ENCODE results near the gene CAMTA1.

Gene CAMTA1

DNA sequence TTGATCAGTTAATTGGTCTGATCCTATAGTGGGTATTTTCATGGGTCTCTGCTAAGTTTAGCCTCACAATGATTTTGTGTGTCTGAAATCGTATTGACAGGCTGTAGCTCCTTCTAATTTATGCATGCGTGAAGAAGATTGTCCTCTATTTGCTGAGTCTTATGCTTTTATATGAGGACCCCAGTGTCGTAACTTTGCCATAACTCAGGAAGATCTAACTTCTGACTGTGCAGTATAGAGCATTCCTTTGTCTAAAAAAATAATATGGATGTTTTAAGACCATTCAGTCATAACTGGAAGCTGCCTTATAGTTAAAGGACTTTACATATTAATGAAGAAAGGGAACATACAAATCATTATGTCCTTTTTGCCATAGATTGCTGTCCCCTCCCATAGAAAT is 73.3 kb downstream of the CAMTA1 start:
- no peak for DNase-seq

DNA sequence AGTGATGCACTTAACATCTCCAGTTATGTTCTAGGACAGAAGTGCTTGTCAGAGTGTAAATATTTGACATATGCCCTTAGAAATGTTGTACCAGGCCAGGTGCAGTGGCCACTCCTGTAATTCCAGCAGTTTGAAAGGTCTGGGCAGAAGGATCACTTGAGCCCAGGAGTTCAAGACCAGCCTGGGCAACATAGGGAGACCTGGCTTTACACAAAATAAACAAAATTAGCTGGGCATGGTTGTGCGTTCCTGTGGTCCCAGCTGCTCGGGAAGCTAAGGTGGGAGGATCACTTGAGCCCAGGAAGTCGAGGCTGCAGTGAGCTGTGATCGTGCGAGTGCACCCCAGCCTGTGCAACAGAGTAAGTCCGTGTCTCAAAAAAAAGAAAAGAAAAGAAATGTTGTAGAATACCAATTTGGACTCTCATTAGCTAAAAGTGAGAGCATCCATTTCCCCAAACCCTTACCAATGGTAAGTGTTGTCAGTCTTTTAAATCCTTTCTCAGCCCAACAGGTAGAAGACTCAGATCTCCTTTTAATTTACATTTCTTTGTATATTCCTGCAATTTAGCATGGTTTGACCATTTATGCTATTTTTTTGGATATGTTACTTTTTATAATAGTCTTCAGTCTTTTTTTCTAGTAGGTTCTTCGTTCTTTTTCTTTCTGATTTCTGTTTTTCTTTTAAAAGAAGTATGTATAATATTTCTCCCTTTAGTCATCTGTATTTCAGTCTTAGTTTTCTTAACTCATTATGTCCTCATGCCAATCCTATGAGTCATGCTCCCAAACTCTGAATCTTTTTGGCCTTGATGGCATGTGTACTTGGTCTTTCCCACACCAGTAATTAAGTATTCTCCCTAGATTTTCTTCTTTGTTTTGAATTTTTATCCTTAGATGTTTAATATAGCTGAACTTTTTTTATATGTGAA is 74.4 kb downstream of the CAMTA1 start:
- DNase-seq, result peak; percentile 90

GRCh38 chr1:6860401-6860800 is 75.1 kb downstream of the CAMTA1 start:
- no peak for DNase-seq

DNA sequence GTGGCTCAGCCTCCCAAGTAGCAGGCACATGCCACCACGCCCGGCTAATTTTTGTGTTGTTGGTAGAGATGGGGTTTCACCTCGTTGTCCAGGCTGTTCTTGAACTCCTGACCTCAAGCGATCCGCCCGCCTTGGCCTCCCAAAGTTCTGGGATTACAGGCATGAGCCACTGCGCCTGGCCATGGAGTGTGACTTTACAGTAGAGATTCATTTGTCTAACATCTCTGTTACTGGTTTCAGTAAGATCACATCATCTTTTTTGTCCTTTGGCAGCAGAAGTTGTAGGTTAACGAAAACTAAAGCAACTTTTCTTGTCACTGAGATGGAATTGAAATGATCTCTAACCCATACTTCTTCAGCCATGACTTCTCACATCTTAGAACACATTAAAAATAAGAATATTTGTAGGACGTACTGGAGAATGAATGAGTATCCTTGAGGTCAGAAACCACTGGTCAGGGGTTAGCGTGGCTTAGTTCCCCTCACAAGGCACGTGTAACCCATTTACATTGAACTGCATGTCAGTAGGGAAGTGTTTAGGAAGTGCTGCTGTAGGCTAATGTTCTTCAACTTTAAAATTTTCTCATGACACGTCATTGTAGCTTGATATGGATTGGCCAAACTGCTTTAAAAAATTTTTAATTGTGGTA is 75.9 kb downstream of the CAMTA1 start:
- DNase-seq, result no peak

- DNase-seq, result no peak
Measured at GRCh38 chr1:6862906-6863305, 77.7 kb downstream of the CAMTA1 start.

- DNase-seq, result no peak
Measured at GRCh38 chr1:6864166-6864565, 78.9 kb downstream of the CAMTA1 start.

DNA sequence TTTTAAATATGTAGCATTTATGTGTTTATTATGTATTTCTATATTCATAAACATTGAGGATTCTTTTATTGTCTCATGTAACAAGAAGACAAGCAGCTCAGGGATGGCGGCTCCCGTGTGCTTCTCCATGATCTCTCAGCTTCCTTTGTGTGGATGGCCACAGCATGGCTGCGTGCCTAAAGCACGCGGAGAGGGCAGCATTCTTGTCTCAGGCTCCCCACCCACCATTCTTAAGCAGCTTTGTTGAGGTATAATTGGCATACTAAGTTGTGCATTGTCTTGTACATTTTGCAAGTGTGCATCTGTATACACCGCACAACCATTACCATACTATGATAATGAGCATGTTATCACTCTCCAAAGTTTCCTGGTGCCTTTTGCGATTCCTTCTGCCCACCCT is 81.6 kb downstream of the CAMTA1 start:
- DNase-seq, result no peak

- no peak for DNase-seq
Measured at GRCh38 chr1:6867321-6867720, 82.1 kb downstream of the CAMTA1 start.

DNA sequence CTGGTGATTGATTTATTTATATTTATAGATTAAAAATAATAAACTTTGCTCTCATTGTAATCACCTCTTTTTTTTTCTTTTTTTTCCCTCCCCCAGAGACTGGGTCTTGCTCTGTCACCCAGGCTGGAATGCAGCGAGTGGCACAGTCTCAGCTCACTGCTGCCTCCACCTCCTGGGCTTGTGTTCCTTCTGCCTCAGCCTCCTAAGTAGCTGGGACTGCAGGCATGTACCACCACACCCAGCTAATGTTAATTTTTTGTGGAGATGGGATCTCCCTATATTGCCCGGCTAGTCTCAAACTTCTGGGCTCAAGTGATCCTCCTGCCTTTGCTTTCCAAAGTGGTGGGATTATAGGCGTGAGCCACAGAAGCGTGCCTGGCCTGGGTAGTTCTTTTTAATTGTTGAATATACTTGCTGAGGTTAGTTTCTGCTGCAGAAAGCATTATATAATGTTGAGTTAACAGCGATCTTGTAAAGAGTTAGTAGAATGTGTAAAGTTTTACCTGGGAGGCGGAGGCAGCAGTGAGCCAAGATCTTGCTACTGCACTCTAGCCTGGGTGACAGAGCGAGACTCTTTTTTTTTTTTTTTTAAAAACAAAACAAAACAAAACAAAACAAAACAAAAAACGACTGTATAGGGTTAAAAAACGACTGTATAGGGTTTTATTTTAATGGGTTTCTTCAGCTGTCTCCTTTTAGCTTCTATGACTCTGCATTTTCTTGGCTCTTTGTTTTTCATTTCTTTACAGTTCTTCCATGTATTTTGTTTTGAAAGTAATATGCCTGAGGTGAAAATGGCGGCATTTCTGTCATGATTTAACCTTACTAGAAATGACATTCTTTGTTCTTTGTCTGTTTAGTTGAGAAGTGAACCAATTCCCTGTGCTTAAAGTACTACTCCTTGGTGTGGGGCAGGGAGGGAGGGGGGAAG is 82.7 kb downstream of the CAMTA1 start:
- DNase-seq, result no peak

GRCh38 chr1:6868660-6869380 is 83.6 kb downstream of the CAMTA1 start:
- no peak for DNase-seq

GRCh38 chr1:6869545-6869944 is 84.3 kb downstream of the CAMTA1 start:
- DNase-seq, result no peak

GRCh38 chr1:6870086-6870485 is 84.8 kb downstream of the CAMTA1 start:
- DNase-seq, result no peak

DNA sequence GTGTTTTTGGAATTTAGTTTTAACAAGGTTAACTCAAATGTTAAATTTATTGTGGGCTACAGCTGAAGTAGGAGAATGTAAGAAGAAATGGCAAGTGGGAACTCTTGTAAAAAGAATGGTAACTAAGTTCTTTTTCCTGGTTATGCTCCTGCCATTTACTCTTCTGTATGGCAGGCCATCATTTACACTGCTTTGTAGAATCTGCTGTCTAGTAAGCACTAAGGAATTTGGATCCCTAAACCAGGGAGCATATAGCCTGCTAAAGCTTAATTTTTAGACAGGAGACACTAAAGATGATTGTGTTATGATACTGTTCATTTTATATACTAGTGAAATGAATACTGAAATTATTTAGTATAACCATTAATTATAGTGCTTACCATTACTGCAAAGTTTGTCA is 85.3 kb downstream of the CAMTA1 start:
- no peak for DNase-seq

- no peak for DNase-seq
Measured at GRCh38 chr1:6871300-6871972, 86.2 kb downstream of the CAMTA1 start.

DNA sequence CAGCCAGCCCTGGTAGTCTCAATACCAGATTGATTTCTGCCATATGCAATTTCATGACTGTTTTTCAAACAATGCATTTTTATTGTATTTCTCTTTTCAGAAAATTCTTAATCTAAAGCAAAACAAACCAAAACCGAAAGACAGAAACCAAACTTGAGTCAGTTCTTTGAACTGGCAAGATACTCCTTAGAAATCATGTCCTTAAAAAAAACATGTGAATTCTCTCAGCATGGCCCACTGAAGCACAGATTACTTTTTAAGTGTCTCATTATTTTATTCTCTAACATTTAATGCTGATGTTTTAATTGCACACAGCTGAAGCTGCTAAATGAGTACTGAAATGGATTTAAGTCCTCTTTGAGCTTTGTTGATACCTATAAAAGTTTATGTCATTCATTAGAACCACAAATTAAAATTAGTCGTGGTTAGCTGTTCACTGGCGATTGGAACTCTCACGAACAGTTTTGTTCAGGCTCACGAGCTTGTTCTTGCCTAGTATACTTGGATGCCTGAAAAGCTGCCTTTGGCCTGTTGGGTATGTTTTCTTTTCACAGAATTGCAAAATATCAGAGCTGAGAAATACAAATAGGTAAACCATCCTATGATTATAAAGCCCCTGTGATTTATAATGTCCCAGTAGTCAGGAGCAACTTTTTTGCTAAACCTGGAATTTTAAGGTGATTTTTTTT is 87.5 kb downstream of the CAMTA1 start:
- DNase-seq, result no peak

- DNase-seq, result no peak
Measured at GRCh38 chr1:6873298-6874015, 88.2 kb downstream of the CAMTA1 start.

GRCh38 chr1:6874298-6874697 is 89.0 kb downstream of the CAMTA1 start:
- no peak for DNase-seq

- DNase-seq, result peak; percentile 27
Measured at GRCh38 chr1:6880951-6881690, 95.9 kb downstream of the CAMTA1 start.

DNA sequence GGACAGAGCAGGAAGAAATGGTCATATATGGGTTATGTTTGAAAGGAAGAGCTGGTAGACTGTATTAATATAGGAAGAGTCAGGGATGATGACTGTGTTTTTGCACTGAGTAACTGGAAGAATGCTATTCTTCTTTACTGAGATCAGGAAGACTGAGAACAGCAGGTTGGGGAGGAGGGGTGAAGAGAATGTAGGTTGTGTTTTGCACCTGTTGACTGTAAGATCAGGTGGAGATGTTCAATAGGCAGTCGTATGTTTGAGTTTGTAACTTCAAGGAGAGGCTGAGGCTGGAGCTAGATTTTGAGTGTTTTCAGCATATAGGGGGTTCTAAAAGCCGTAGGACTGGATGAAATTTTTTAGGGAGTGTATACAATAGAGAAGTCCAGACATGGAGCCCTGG is 97.2 kb downstream of the CAMTA1 start:
- DNase-seq, result no peak

GRCh38 chr1:6884652-6885153 is 99.4 kb downstream of the CAMTA1 start:
- DNase-seq, result peak; percentile 70
